ENCODE results near the gene SYT5. TPM values are rescaled to one million over a fixed set of nuclear protein-coding genes. Genes with fewer than 3 reads are reported as not detected.
A peak's percentile ranks its signal among the peaks of the same experiment; 100 is the strongest.

Gene SYT5
- total and polyA plus RNA-seq, 2 donors (not counting 1 experiment from before 2014, with no cell fraction given): 0.05 to 0.50 TPM

DNA sequence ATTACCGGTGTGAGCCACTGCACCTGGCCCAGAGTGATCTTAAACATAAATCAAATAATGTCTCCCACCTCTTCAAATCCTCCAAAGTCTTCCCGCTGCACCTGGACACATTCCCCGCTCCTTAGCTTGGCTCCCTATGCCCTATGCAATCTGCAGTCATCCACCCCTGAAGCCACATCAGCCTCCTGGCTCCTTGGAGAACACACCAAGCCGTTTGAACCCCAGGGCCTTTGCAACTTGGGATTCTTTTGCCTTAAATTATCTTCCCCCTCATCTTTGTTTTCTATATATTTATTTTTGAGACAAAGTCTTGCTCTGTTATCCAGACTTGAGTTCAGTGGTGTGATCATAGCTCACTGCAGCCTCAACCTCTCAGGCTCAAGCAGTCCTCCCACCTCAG is 11.0 kb downstream of the SYT5 start:
- H3K27ac ChIP-seq (ENCODE audit: insufficient read depth, low read length): no peak overlapping the region
- no peak overlapping the region for H3K4me2 ChIP-seq (ENCODE audit: extremely low read depth, insufficient read depth, low read length)
- peaks cover 9% of the 10 kb centered on the region for H3K27me3 ChIP-seq (ENCODE audit: control insufficient read depth, insufficient read depth, low read length)
- H3K79me2 ChIP-seq (ENCODE audit: control insufficient read depth, insufficient read depth, low read length): no peaks in the 10 kb centered on the region
- no peaks in the 10 kb centered on the region for H3K9me3 ChIP-seq (ENCODE audit: control insufficient read depth, insufficient read depth, low read depth, low read length)
- no peaks in the 10 kb centered on the region for H3K36me3 ChIP-seq (ENCODE audit: control insufficient read depth, insufficient read depth, low read length)
- no peak overlapping the region for H3K9ac ChIP-seq (ENCODE audit: insufficient read depth, low read length)
- no peaks in the 10 kb centered on the region for H4K20me1 ChIP-seq (ENCODE audit: control insufficient read depth, extremely low read depth, insufficient read depth, low read length)
- H3K4me3 ChIP-seq (replicated peaks in 1 of 4; ENCODE audit: control extremely low read depth in 1 of 4, insufficient read depth in 1 of 4, low read depth in 3 of 4, low read length in 4 of 4): no peak overlapping the region
- DNase-seq (ENCODE audit: low read depth in 2 of 2): no peak
- TF ChIP-seq, protein P1, sequence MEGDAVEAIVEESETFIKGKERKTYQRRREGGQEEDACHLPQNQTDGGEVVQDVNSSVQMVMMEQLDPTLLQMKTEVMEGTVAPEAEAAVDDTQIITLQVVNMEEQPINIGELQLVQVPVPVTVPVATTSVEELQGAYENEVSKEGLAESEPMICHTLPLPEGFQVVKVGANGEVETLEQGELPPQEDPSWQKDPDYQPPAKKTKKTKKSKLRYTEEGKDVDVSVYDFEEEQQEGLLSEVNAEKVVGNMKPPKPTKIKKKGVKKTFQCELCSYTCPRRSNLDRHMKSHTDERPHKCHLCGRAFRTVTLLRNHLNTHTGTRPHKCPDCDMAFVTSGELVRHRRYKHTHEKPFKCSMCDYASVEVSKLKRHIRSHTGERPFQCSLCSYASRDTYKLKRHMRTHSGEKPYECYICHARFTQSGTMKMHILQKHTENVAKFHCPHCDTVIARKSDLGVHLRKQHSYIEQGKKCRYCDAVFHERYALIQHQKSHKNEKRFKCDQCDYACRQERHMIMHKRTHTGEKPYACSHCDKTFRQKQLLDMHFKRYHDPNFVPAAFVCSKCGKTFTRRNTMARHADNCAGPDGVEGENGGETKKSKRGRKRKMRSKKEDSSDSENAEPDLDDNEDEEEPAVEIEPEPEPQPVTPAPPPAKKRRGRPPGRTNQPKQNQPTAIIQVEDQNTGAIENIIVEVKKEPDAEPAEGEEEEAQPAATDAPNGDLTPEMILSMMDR (conservative IDR thresholded peaks at IDR 0.05 in 1 of 2, IDR thresholded peaks at IDR 0.05 in 1 of 2; ENCODE audit: low read depth in 1 of 2, low read length in 2 of 2): no peak
- TF ChIP-seq EZH2 (IDR thresholded peaks at IDR 0.05; ENCODE audit: low read length, missing control alignments): no peak
- H2AFZ ChIP-seq (ENCODE audit: low read length): no peak overlapping the region
- peaks cover 4% of the 10 kb centered on the region for H3K4me1 ChIP-seq (ENCODE audit: control insufficient read depth, extremely low read depth, insufficient read depth, low read length)

DNA sequence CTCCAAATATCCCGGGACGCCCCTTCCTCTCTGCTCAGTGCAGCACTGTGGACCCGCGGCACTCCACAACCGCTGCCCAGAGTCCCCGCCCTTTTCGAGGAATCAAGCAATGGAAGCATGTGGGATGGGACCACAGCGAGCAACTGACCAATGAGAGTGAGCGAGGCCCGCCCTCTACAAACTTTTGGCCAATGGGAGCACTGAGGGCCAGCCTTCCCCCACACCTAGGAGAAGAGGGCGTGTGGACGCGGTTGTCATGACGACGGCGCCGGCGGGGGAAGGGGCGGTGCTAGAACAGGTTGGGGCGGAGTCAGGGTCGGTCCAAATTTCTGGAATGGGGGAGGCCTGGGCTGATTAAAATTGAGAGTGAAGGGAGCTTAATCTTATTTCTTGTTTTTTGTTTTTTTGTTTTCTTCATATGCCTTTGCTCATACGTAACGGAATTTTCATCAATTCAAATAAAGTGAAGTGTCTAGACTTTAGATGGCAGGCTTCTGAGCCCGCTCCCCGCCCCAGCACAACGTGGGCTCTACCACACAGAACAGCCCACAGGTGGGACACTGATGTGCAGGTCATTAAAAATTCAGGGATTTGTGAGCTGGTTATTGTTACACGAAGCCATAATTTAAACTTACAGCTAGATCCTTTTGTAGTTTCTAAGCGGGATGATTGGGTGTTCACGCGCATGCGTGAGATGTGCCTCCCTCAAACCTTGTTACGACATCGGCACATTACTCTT is 13.4 kb downstream of the SYT5 start, which contains the start of gene DNAAF3:
DNAAF3 (minus strand) TSS at position 84 of the 739 bp plus-strand sequence. CDS start 200 bp downstream, outside the sequence.
- Histone ChIP-seq H2AFZ (ENCODE audit: low read length) (peak within 1 kb of the TSS; percentile 81), H3K9me3 (ENCODE audit: control insufficient read depth, insufficient read depth, low read depth, low read length) (no peaks in the 10 kb centered on the region), H3K27me3 (ENCODE audit: control insufficient read depth, insufficient read depth, low read length) (peaks cover 14% of the 10 kb centered on the region), H3K4me3 (replicated peaks in 1 of 4; ENCODE audit: control extremely low read depth in 1 of 4, insufficient read depth in 1 of 4, low read depth in 3 of 4, low read length in 4 of 4) (peak within 1 kb of the TSS; percentile 38 to 71 (median 56)), H3K9ac (ENCODE audit: insufficient read depth, low read length) (no peak within 1 kb of the TSS), H3K27ac (ENCODE audit: insufficient read depth, low read length) (no peak within 1 kb of the TSS), H3K79me2 (ENCODE audit: control insufficient read depth, insufficient read depth, low read length) (no peaks in the 10 kb centered on the region), H3K4me1 (ENCODE audit: control insufficient read depth, extremely low read depth, insufficient read depth, low read length) (no peaks in the 10 kb centered on the region), H4K20me1 (ENCODE audit: control insufficient read depth, extremely low read depth, insufficient read depth, low read length) (no peaks in the 10 kb centered on the region), H3K36me3 (ENCODE audit: control insufficient read depth, insufficient read depth, low read length) (no peaks in the 10 kb centered on the region), H3K4me2 (ENCODE audit: extremely low read depth, insufficient read depth, low read length) (peak within 1 kb of the TSS; percentile 93)
- no peak for TF ChIP-seq EZH2 (IDR thresholded peaks at IDR 0.05; ENCODE audit: low read length, missing control alignments)
- TF ChIP-seq, protein P1 (conservative IDR thresholded peaks at IDR 0.05 in 1 of 2, IDR thresholded peaks at IDR 0.05 in 1 of 2; ENCODE audit: low read depth in 1 of 2, low read length in 2 of 2): no peak
- DNase-seq (ENCODE audit: low read depth in 2 of 2): peak; percentile 95 to 97

DNA sequence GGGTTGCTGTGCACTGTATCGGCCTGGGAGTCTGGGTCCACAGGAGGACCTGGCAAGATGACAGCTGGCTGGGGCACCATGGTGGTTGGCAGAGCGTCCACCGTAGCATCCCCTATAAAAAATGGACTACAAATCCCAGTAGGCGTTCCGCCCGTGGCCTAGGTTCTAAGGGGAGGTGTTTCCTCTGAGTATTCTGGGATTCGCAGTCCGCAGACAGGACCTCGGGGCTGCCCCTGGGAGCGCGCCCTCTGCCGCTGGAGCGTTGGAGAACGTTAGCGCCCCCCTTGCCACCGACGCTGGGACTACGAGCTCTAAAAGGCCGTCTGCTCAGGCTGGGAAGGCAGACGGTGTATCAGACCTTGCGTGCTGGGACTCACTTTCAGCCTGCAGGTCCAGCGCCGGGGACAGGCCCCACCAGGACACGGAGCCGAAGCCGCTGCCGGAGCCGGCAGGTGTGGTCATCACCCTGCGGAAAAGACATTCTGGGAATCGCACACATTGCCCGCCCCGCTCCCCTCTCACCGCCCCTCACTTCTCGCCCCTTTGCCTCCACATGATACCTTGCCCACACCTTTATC is 14.0 kb downstream of the SYT5 start:
- H3K9ac ChIP-seq (ENCODE audit: insufficient read depth, low read length): no peak overlapping the region
- H3K4me2 ChIP-seq (ENCODE audit: extremely low read depth, insufficient read depth, low read length): peak overlapping the region; percentile 93
- no peak overlapping the region for H3K27ac ChIP-seq (ENCODE audit: insufficient read depth, low read length)
- H3K9me3 ChIP-seq (ENCODE audit: control insufficient read depth, insufficient read depth, low read depth, low read length): no peaks in the 10 kb centered on the region
- peak overlapping the region; percentile 38 to 61 (median 56) for H3K4me3 ChIP-seq (replicated peaks in 1 of 4; ENCODE audit: control extremely low read depth in 1 of 4, insufficient read depth in 1 of 4, low read depth in 3 of 4, low read length in 4 of 4)
- TF ChIP-seq, protein P1 (conservative IDR thresholded peaks at IDR 0.05 in 1 of 2, IDR thresholded peaks at IDR 0.05 in 1 of 2; ENCODE audit: low read depth in 1 of 2, low read length in 2 of 2): peak; percentile 56 to 69
- no peak for TF ChIP-seq EZH2 (IDR thresholded peaks at IDR 0.05; ENCODE audit: low read length, missing control alignments)
- no peaks in the 10 kb centered on the region for H4K20me1 ChIP-seq (ENCODE audit: control insufficient read depth, extremely low read depth, insufficient read depth, low read length)
- peak overlapping the region; percentile 81 for H2AFZ ChIP-seq (ENCODE audit: low read length)
- H3K4me1 ChIP-seq (ENCODE audit: control insufficient read depth, extremely low read depth, insufficient read depth, low read length): no peaks in the 10 kb centered on the region
- H3K36me3 ChIP-seq (ENCODE audit: control insufficient read depth, insufficient read depth, low read length): no peaks in the 10 kb centered on the region
- DNase-seq (ENCODE audit: low read depth in 2 of 2): peak; percentile 51 to 78
- no peaks in the 10 kb centered on the region for H3K79me2 ChIP-seq (ENCODE audit: control insufficient read depth, insufficient read depth, low read length)
- H3K27me3 ChIP-seq (ENCODE audit: control insufficient read depth, insufficient read depth, low read length): peaks cover 14% of the 10 kb centered on the region
